ENCODE measurements around the gene PRPF38B. TPM values are rescaled to one million over a fixed set of nuclear protein-coding genes. Genes with fewer than 3 reads are reported as not detected.
"Not testable (repeated sequence)": the region's sequence is repeated elsewhere in the genome, so short reads cannot be mapped to it uniquely, and the experiment has no call there.

The PRPF38B gene
- total RNA-seq, 4 donors from 2014 or later, result 11.7 to 56.4 (median 39.2) TPM

DNA sequence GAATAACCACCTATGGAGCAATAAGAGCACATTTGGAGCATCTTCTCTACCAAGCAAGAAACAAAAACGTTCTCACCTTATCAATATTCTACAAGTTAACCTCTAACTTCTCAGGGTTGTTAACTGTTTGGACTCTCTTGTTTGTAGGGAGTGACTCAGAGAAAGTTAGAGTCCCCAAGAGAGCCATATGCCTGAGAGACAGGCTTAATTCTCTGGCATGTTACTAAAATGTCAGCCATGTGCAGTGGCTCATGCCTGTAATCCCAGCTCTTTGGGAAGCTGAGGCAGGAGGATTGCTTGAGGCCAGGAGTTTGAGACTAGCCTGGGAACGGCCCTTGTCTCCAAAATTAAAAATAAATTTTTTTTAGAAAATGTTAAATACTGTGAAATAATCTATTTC is 27.0 kb upstream of the PRPF38B start:
- no peaks in the 10 kb centered on the region for H3K27me3 ChIP-seq
- H3K9me3 ChIP-seq, result no peaks in the 10 kb centered on the region
- H3K4me1 ChIP-seq, result peaks cover 0 to 8% (median 5%) of the 10 kb centered on the region in 4 donors
- no peak for DNase-seq
- in situ Hi-C loops (cut with MboI; ENCODE audit: low pct_ligation_motif_present in 1 of 4, low pct_unique_long_range_greater_than_20kb in 1 of 4, low sequenced_read_pairs in 3 of 4), result no loop called here
- intact Hi-C loops (cut with DNase I; ENCODE audit: low total_unique reads), result no loop called here
- TF ChIP-seq POLR2AphosphoS5 (IDR thresholded peaks at IDR 0.05) (no peak), POLR2A (IDR thresholded peaks at IDR 0.05) (no peak), EP300 (IDR thresholded peaks at IDR 0.05; ENCODE audit: low read depth) (no peak)
- TF ChIP-seq, protein P1, sequence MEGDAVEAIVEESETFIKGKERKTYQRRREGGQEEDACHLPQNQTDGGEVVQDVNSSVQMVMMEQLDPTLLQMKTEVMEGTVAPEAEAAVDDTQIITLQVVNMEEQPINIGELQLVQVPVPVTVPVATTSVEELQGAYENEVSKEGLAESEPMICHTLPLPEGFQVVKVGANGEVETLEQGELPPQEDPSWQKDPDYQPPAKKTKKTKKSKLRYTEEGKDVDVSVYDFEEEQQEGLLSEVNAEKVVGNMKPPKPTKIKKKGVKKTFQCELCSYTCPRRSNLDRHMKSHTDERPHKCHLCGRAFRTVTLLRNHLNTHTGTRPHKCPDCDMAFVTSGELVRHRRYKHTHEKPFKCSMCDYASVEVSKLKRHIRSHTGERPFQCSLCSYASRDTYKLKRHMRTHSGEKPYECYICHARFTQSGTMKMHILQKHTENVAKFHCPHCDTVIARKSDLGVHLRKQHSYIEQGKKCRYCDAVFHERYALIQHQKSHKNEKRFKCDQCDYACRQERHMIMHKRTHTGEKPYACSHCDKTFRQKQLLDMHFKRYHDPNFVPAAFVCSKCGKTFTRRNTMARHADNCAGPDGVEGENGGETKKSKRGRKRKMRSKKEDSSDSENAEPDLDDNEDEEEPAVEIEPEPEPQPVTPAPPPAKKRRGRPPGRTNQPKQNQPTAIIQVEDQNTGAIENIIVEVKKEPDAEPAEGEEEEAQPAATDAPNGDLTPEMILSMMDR (IDR thresholded peaks at IDR 0.05), result no peak
- H3K4me3 ChIP-seq, result no peak overlapping the region
- 25 to 72% methylated on average over 1 to 2 of the region's 2 CpGs for WGBS, 2 donors (ENCODE audit: low coverage in 1 of 2)
- no peaks in the 10 kb centered on the region for H3K36me3 ChIP-seq
- no peak overlapping the region for H3K27ac ChIP-seq

DNA sequence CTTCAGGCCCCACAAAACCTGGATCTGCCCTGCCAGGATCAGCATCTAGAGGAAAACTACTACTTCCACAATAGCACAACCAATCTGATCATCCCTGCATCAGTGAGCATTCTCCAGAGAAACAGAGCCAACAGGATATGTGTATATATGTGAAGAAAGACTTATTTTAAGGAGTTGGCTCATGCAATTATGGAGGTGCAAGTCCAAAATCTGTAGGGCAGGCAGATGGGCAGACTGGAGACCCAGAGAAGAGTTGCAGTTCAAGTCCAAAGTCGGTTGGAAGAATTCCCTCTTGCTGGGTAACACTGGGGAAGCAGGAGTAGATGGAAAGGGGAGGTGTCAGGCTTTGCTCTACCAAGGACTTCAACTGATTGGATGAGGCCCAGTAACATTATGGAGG is 26.3 kb upstream of the PRPF38B start:
- no peaks in the 10 kb centered on the region for H3K9me3 ChIP-seq
- H3K36me3 ChIP-seq, result no peaks in the 10 kb centered on the region
- intact Hi-C loops (cut with DNase I; ENCODE audit: low total_unique reads), result no loop called here
- TF ChIP-seq POLR2A (IDR thresholded peaks at IDR 0.05) (no peak), EP300 (IDR thresholded peaks at IDR 0.05; ENCODE audit: low read depth) (no peak), POLR2AphosphoS5 (IDR thresholded peaks at IDR 0.05) (no peak)
- TF ChIP-seq, protein P1 (IDR thresholded peaks at IDR 0.05), result no peak
- no peak overlapping the region for H3K27ac ChIP-seq
- no peaks in the 10 kb centered on the region for H3K27me3 ChIP-seq
- H3K4me1 ChIP-seq, result peaks cover 0 to 8% (median 5%) of the 10 kb centered on the region in 4 donors
- 86% methylated on average over 1 of the region's 1 CpG; no CpG with 5 or more reads in 1 of the 2 donors for WGBS, 2 donors (ENCODE audit: low coverage in 1 of 2)
- H3K4me3 ChIP-seq, result no peak overlapping the region
- no peak for DNase-seq
- in situ Hi-C loops (cut with MboI; ENCODE audit: low pct_ligation_motif_present in 1 of 4, low pct_unique_long_range_greater_than_20kb in 1 of 4, low sequenced_read_pairs in 3 of 4), result no loop called here

DNA sequence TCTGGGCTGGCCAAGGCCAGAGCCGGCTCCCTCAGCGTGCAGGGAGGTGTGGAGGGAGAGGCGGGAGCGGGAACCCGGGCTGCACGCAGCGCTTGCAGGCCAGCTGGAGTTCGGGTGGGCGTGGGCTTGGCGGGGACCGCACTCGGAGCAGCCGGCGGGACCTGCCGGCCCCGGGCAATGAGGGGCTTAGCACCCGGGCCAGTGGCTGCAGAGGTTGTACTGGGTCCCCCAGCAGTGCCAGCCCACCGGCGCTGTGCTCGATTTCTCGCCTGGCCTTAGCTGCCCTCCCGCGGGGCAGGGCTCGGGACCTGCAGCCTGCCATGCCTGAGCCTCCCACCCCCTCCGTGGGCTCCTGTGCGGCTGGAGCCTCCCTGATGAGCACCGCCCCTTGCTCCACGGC is 24.7 kb upstream of the PRPF38B start:
- H3K36me3 ChIP-seq; H3K27me3 ChIP-seq; H3K9me3 ChIP-seq; intact Hi-C loops (cut with DNase I; ENCODE audit: low total_unique reads); H3K4me1 ChIP-seq; H3K27ac ChIP-seq; H3K4me3 ChIP-seq; in situ Hi-C loops (cut with MboI; ENCODE audit: low pct_ligation_motif_present in 1 of 4, low pct_unique_long_range_greater_than_20kb in 1 of 4, low sequenced_read_pairs in 3 of 4); DNase-seq: not testable (repeated sequence)
- 96% methylated on average over 28 of the region's 28 CpGs; no CpG with 5 or more reads in 1 of the 2 donors for WGBS, 2 donors (ENCODE audit: low coverage in 1 of 2)

DNA sequence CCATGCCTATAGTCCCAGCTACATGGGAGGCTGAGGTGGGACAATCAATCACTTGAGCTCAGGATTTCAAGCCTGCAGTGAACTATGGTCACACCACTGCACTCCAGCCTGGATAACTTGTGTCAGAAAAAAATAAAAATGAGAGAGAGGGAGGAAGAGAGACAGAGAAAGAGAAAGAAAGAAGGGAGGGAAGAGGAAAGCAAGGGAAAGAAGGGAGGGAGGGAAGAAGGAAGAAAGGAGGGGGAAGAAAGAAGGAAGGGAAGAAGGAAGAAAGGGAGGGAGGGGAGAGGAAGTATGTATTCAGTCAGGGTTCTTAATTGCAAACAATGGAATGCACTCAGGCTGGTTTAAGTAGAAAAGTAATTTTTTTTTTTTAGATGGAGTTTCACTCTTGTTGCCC is 23.3 kb upstream of the PRPF38B start:
- in situ Hi-C loops (cut with MboI; ENCODE audit: low pct_ligation_motif_present in 1 of 4, low pct_unique_long_range_greater_than_20kb in 1 of 4, low sequenced_read_pairs in 3 of 4) (no loop called here), intact Hi-C loops (cut with DNase I; ENCODE audit: low total_unique reads) (no loop called here)
- Histone ChIP-seq H3K9me3 (no peaks in the 10 kb centered on the region), H3K4me3 (no peak overlapping the region), H3K4me1 (no peaks in the 10 kb centered on the region), H3K27me3 (no peaks in the 10 kb centered on the region), H3K36me3 (no peaks in the 10 kb centered on the region), H3K27ac (no peak overlapping the region)
- TF ChIP-seq, protein P1 (IDR thresholded peaks at IDR 0.05), result no peak
- TF ChIP-seq POLR2A (IDR thresholded peaks at IDR 0.05) (no peak), POLR2AphosphoS5 (IDR thresholded peaks at IDR 0.05) (no peak), EP300 (IDR thresholded peaks at IDR 0.05; ENCODE audit: low read depth) (no peak)
- no peak for DNase-seq

DNA sequence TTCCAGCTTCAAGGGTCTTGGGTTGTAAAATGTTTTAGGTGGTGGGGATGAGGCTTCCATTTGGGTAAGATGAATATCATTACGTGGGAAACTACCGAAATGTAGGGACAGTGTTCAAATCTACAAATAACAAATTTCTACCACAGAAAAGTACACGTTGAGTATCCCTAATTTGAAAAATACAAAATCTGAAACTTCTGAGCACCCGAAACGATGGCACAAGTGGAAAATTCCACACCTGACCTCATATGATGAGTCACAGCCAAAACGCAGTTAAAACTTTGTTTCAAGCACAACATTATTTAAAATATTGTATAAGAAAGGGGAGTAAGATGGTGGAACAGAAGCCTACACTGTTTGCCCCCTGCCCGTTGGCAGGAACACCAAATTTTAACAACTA is 22.4 kb upstream of the PRPF38B start:
- Histone ChIP-seq H3K4me3 (no peak overlapping the region), H3K9me3 (no peaks in the 10 kb centered on the region), H3K36me3 (no peaks in the 10 kb centered on the region), H3K27me3 (no peaks in the 10 kb centered on the region), H3K27ac (no peak overlapping the region), H3K4me1 (no peaks in the 10 kb centered on the region)
- intact Hi-C loops (cut with DNase I; ENCODE audit: low total_unique reads) (no loop called here), in situ Hi-C loops (cut with MboI; ENCODE audit: low pct_ligation_motif_present in 1 of 4, low pct_unique_long_range_greater_than_20kb in 1 of 4, low sequenced_read_pairs in 3 of 4) (no loop called here)
- no peak for DNase-seq
- WGBS, 2 donors (ENCODE audit: low coverage in 1 of 2), result 71 to 75% methylated on average over 7 of the region's 7 CpGs
- TF ChIP-seq EP300 (IDR thresholded peaks at IDR 0.05; ENCODE audit: low read depth), result no peak

All from transverse colon (tissue), 4 donors.